GM19035 (cell line): Measurements from ENCODE around the gene FOXF2.
"Not testable (repeated sequence)": the region's sequence is repeated elsewhere in the genome, so short reads cannot be mapped to it uniquely, and the experiment has no call there.

Source experiments
- ATAC-seq: cut with Tn5 transposase; IDR thresholded peaks from one replicate; pipeline ENCODE4 v1.9.1; 2021; ENCODE audit not compliant: unreplicated experiment

FOXF2 gene

DNA sequence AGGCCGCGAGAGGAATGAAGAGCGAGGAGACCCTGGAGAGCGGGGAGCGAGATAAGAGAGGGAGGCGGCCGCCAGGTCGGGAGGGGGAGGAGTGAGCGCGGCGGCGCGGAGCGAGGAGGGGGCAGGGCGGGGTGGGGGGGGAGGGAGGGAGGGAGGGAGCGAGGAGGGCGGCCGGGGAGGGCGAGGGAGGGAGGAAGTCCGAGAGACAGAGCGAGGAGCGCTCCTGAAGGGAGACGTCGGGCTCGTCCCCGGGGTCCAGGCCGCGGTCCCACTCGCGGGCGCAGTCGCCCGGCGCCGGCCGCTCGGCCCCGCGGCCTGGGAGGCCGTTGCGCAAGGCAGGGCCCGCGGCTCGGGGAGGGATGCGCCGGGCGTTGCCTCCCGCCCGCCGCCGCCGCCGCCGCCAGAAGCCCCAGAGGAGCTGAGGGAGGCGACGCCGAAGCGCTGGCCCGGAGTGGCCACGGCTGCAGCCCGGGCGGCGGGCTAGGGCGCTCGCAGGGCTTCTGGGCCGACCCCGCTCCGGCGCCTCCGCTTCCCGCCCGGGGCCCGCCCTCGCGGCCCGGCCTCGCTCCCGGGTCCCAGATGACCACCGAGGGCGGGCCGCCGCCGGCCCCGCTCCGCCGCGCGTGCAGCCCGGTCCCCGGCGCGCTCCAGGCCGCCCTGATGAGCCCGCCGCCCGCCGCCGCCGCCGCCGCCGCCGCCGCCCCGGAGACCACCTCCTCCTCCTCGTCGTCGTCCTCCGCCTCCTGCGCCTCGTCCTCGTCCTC, at the start of gene FOXF2:
Gene FOXF2 (plus strand): TSS at position 208 of the 764 bp plus-strand sequence. CDS start 372 bp downstream, at position 580.
- no peak for ATAC-seq

GRCh38 chr6:1346101-1346500, 43.3 kb upstream of the FOXF2 start:
- no peak for ATAC-seq

DNA sequence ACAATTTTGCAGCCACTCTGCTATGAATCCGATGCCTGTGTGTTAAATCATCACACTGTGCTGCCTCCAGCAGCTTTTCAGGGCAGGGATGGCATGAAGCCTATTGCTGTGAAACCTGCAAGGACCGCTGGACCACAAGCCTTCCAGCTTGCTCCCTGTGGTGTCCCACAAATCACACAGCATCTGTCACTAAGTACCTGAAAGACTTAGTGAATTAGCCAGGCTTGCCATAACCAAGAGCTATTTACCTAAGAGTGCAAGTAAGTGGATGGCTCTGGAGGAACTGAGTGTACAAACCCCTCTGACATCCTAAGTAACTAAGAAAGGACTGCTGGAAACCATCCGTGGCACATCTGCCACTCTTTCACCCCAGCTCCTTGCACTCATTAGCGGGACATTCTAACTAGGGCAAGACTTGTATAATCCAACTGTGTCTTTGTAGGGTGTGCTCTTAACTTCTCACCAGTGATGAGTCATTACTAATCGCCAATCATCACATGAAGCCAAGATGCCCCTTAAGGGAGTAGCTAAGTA, 42.8 kb upstream of the FOXF2 start:
- ATAC-seq, result no peak

GRCh38 chr6:1347161-1347560, 42.2 kb upstream of the FOXF2 start:
- ATAC-seq, result no peak

DNA sequence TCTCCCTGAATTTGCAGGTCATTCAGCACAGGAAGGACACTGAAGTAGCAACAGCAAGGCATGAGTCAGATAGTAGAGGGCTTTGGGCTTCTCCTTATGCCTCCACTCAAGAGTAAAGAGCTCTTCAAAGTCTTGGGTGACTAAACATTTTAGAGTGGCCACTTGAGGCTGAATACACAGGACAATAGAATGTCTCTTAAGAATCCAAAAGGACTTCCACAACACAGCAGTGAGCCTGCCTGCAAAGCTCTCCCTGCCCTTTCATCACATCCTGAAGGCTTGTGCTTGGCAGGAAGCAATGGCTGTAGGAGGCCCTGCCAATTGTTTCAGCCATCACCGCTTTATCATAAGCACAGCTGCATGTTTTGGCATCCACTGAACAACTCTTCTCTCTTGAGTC, 40.7 kb upstream of the FOXF2 start:
- ATAC-seq, result no peak

DNA sequence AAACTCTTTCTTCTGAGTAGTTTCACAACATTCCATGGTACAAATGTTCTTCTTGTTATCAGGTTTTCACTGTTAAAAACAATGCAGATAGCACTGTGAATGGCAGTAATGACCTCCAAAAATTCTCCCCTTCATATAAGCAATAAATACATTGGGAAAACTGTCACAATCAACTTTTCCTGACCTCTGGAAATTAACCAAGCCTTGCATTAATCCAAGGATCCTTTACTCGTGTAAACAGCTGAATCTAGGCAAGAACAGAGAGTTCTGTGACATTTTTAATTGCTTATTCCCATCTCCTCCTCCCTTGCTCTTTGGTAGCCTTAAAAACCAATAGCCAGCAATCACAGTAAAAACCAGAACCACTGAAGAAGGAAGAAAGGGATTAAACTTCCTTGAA, 39.7 kb upstream of the FOXF2 start:
- ATAC-seq, result no peak

- no peak for ATAC-seq
Observed at GRCh38 chr6:1351381-1352008, 37.9 kb upstream of the FOXF2 start.

- not testable (repeated sequence) for ATAC-seq
Observed at GRCh38 chr6:1355068-1355467, 34.3 kb upstream of the FOXF2 start.

- ATAC-seq, result not testable (repeated sequence)
Observed at GRCh38 chr6:1361717-1362116, 27.7 kb upstream of the FOXF2 start.

- no peak for ATAC-seq
Observed at GRCh38 chr6:1362643-1363042, 26.7 kb upstream of the FOXF2 start.

- ATAC-seq, result no peak
Observed at GRCh38 chr6:1363298-1363697, 26.1 kb upstream of the FOXF2 start.

DNA sequence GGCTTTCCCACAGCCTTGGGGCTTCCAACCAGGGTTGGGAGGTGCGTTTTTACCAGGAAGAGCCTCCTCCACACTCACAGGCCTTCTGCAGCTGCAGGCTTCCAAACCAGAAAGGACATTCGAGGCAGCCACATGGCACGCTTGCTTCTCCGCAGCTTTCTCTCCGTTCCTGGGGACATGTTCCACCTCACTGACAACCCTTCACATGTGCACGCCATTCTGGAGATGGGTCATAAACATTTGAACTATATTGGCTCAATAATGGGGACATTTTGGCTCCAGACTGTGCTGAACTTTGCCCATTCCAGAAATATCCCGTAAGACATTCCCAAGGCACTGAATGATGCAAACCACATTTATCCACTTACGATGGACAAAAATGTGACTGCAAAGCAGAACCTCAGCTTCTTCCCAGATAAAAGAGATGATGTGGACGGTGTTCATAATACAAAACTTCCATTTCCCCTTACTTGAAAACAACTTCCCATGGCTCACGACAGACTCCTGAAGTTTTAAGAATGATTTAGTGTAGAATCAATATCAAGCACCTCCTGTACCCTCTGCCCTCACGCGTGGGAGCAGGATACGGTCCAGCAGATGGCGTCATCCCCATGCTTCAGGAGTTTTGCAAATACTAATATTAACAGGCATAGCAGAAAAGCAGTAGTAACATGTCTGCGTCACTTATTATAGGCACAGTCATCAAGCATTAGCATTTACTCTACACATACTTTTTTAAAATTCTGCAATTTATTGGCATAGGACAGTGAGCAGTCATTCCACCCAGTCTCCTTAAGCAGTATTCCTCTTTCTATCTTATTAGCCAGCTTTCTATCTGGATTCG, 25.4 kb upstream of the FOXF2 start:
- ATAC-seq, result no peak

DNA sequence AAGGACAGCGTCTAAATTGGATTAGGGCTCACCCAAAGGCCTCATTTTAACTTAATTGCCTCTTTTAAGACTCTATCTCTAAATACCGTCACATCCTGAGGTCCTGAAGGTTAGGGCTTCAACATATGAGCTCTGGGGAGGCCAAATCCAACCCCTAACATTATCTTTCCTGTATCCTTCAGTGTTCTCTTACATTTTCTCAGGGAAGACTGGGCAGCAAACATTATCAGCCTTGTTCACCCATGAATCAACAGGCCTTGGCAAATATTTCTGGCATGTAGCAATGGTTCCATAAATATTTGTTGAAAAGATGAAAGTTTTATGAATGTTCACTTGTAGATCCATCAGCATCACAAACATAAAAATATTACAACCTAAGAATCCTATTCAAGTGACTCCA, 24.6 kb upstream of the FOXF2 start:
- no peak for ATAC-seq

GRCh38 chr6:1365686-1366085, 23.7 kb upstream of the FOXF2 start:
- no peak for ATAC-seq

GRCh38 chr6:1367771-1368170, 21.6 kb upstream of the FOXF2 start:
- no peak for ATAC-seq

DNA sequence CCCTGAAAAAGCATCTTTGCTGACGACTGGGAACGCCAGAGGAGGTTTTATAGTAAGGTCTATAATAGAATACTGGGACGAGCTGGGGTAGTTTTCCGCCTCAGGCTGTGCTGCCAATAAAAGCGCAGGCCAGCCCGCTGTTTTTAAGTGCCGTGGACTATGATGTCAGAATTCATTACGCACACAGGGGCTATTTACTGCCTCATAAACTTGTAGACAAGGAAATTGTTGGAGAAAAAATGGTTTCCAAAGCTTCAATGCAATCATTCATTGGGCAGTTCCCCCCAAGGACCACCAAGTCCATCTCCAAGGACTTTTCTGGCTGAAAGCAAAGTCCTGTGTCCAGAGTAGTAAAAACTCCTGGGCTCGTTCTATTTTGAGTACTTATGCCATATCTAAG, 20.4 kb upstream of the FOXF2 start:
- no peak for ATAC-seq

DNA sequence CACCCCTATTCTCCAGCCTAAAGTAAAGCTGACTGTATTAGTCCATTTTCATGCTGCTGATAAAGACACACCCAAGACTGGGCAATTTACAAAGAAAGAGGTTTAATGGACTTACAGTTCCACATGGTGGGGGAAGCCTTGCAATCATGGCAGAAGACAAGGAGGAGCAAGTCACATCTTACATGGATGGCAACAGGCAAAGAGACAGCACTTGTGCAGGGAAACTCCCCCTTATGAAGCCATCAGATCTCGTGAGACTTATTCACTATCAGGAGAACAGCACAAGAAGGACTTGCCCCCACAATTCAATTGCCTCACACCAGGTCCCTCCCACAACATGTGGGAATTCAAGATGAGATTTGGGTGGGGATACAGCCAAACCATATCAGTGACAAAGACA, 19.7 kb upstream of the FOXF2 start:
- not testable (repeated sequence) for ATAC-seq

- no peak for ATAC-seq
Observed at GRCh38 chr6:1371933-1372332, 17.4 kb upstream of the FOXF2 start.

- ATAC-seq, result no peak
Observed at GRCh38 chr6:1372690-1373089, 16.7 kb upstream of the FOXF2 start.

- no peak for ATAC-seq
Observed at GRCh38 chr6:1376653-1377052, 12.7 kb upstream of the FOXF2 start.

DNA sequence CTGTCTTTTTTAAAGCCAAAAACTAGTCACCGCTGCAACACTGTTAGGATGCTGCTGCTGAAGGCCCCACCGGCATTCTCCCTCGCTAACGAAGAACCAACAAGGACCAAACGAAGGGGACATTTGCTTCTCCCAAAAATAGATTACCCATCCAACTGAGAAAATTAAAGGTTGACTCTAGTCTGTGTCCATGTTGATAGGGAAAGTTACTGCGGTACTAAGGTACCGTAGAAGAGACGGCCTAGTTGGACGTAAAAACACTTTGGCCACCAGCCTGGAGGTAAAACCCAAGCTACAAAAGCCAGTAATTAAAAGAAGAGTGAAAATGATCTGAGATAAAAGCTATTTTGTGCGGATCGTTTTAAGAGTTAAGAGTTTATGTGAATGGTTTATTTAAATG, 11.8 kb upstream of the FOXF2 start:
- ATAC-seq, result no peak
